BLaER1 treated with 17β-estradiol and CSF1 and Interleukin-3, amounts not matched to agents 10 nM and 100 nM (cell line): ENCODE data around the gene SLC25A33.
A peak's percentile ranks its signal among the peaks of the same experiment; 100 is the strongest.

Experiments used
- H3K27ac ChIP-seq, 11 experiments: shearing (Covaris generic); formaldehyde crosslinking; 2 replicates each; pipeline ENCODE4 v1.8.1; 2022
- H3K27me3 ChIP-seq, 11 experiments: shearing (Covaris generic); formaldehyde crosslinking; 2 replicates each; pipeline ENCODE4 v1.8.1; 2022
- H3K36me3 ChIP-seq, 11 experiments: shearing (Covaris generic); formaldehyde crosslinking; 2 replicates each; pipeline ENCODE4 v1.8.1; 2022
- H3K4me1 ChIP-seq, 10 experiments: shearing (Covaris generic); formaldehyde crosslinking; 2 replicates each; pipeline ENCODE4 v1.8.1; 2022
- H3K4me2 ChIP-seq, 11 experiments: shearing (Covaris generic); formaldehyde crosslinking; 2 replicates each; pipeline ENCODE4 v1.8.1; 2022
- H3K4me3 ChIP-seq, 10 experiments: shearing (Covaris generic); formaldehyde crosslinking; 2 replicates each; pipeline ENCODE4 v1.8.1; 2022
- H3K9ac ChIP-seq, 11 experiments: shearing (Covaris generic); formaldehyde crosslinking; 2 replicates each; pipeline ENCODE4 v1.8.1; 2022
- H3K9me3 ChIP-seq, 11 experiments: shearing (Covaris generic); formaldehyde crosslinking; replicated peaks in 1 of 11; 2 replicates each; pipeline ENCODE4 v1.8.1; 2022
- H4K20me1 ChIP-seq, 11 experiments: shearing (Covaris generic); formaldehyde crosslinking; 2 replicates each; pipeline ENCODE4 v1.8.1; 2022
- Cebpa-rat ChIP-seq, 11 experiments: shearing (Covaris generic); IDR thresholded peaks; 2 replicates each; pipeline ENCODE4 v1.8.1; 2022

The SLC25A33 gene

GRCh38 chr1:9586147-9586766, 47.0 kb downstream of the SLC25A33 start:
- Histone ChIP-seq H3K36me3 (peaks cover 0 to 42% (median 30%) of the 10 kb centered on the region in 11 experiments; a peak in 21 of 22 replicates), H3K4me3 (no peak overlapping the region), H3K4me1 (peaks cover 27 to 43% (median 33%) of the 10 kb centered on the region in 10 experiments), H3K27ac (0 out of 22 replicates have a peak overlapping the region, but pooled peaks of 1 of the 11 experiments have one; percentile 19), H3K9me3 (no peaks in the 10 kb centered on the region), H3K9ac (no peak overlapping the region), H3K27me3 (no peaks in the 10 kb centered on the region), H4K20me1 (peaks cover 14 to 37% (median 29%) of the 10 kb centered on the region in 11 experiments; a peak in 19 of 22 replicates), H3K4me2 (peak overlapping the region in 7 of 11 experiments; percentile 20 to 99 (median 31); a peak in 10 of 22 replicates)
- TF ChIP-seq Cebpa-rat (IDR thresholded peaks at IDR 0.05): no peak

DNA sequence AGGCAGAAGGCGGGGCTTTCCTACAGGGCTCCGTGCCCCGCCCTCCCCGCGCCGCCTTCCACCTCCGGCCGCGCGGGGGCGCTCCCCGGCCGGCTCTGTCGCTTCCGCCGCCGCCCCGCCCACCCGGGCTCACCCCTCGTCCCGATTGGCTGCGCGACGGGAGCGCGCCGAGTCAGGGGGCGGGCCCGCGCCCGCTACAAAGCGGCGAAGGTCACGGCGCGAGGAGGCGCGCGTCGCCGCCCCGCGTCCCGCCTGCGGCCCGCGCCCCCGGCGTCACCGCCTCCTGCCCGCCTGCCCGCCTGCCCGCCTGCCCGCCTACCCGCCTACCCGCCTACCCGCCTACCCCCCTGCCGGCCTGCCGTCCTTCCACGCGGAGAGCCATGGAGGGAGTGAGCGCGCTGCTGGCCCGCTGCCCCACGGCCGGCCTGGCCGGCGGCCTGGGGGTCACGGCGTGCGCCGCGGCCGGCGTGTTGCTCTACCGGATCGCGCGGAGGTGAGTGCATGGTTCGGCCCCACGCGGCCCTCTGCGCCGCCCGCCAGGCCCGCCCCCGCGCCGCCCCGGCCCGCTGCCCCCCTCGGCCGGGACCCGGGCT, 49.4 kb downstream of the SLC25A33 start, which contains the start of gene TMEM201:
TMEM201 (plus strand) TSS at position 361 of the 593 bp plus-strand sequence; CDS start at position 381, 20 bp downstream.
- Histone ChIP-seq H3K36me3 (peaks cover 0 to 18% (median 10%) of the 10 kb centered on the region in 11 experiments; a peak in 17 of 22 replicates), H3K27me3 (no peaks in the 10 kb centered on the region), H3K27ac (peak within 1 kb of the TSS in 10 of 11 experiments; percentile 47 to 86 (median 83); a peak in 20 of 22 replicates), H3K9me3 (no peaks in the 10 kb centered on the region), H4K20me1 (peaks cover 14 to 61% (median 50%) of the 10 kb centered on the region in 11 experiments; a peak in 19 of 22 replicates), H3K4me2 (peak within 1 kb of the TSS; percentile 96 to 100 (median 99)), H3K9ac (peak within 1 kb of the TSS; percentile 76 to 92 (median 88)), H3K4me3 (peak within 1 kb of the TSS; percentile 69 to 94 (median 86)), H3K4me1 (peaks cover 51 to 67% (median 56%) of the 10 kb centered on the region in 10 experiments)
- TF ChIP-seq Cebpa-rat (IDR thresholded peaks at IDR 0.05): no peak

DNA sequence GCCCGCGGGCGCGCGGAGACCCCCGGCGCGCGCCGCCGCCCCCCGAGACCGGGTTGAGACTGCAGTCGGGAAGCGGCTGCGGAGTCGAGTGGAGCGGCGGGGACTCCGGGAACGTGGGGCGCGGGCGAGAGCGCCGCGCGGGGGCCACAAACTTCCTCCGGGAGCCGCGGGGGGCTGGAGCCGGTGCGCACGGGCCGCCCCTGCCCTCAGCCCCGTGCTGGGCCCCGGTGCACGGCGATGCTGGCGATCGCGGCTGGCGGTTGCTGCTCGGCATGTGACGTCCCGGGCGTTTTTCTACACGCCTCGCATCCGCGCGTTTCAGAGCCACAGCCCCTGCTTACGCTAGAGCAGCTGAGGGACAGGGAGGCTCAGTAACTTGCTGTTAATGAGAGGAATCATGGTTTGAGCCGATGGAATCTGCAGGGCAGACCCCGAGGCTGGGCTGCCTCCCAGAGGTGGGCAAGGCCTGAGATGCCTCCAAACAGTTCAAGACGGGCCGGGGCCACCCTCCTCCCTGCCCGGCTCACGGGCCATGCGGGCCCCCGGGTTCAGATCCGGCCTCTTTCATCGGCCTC, 50.0 kb downstream of the SLC25A33 start:
- peak overlapping the region in 10 of 11 experiments; percentile 47 to 86 (median 83); a peak in 20 of 22 replicates for H3K27ac ChIP-seq
- peaks cover 57 to 73% (median 62%) of the 10 kb centered on the region in 10 experiments for H3K4me1 ChIP-seq
- H3K36me3 ChIP-seq: peaks cover 0 to 12% (median 6%) of the 10 kb centered on the region in 11 experiments; a peak in 17 of 22 replicates
- H3K9ac ChIP-seq: peak overlapping the region; percentile 76 to 92 (median 88)
- peak overlapping the region; percentile 95 to 100 (median 99) for H3K4me2 ChIP-seq
- no peaks in the 10 kb centered on the region for H3K9me3 ChIP-seq
- peaks cover 20 to 67% (median 56%) of the 10 kb centered on the region in 11 experiments; a peak in 20 of 22 replicates for H4K20me1 ChIP-seq
- no peaks in the 10 kb centered on the region for H3K27me3 ChIP-seq
- H3K4me3 ChIP-seq: peak overlapping the region; percentile 69 to 94 (median 86)
- TF ChIP-seq Cebpa-rat (IDR thresholded peaks at IDR 0.05): no peak

GRCh38 chr1:9589719-9590157, 50.5 kb downstream of the SLC25A33 start:
- peaks cover 0 to 7% (median under 1%) of the 10 kb centered on the region in 11 experiments; a peak in 15 of 22 replicates for H3K36me3 ChIP-seq
- peak overlapping the region; percentile 69 to 94 (median 86) for H3K4me3 ChIP-seq
- peaks cover 62 to 78% (median 67%) of the 10 kb centered on the region in 10 experiments for H3K4me1 ChIP-seq
- peak overlapping the region in 10 of 11 experiments; percentile 47 to 86 (median 83); a peak in 19 of 22 replicates for H3K27ac ChIP-seq
- H3K4me2 ChIP-seq: peak overlapping the region; percentile 95 to 100 (median 99)
- peak overlapping the region; percentile 76 to 92 (median 88) for H3K9ac ChIP-seq
- no peak for TF ChIP-seq Cebpa-rat (IDR thresholded peaks at IDR 0.05)
- H3K27me3 ChIP-seq: no peaks in the 10 kb centered on the region
- peaks cover 25 to 72% (median 57%) of the 10 kb centered on the region in 11 experiments; a peak in 21 of 22 replicates for H4K20me1 ChIP-seq
- no peaks in the 10 kb centered on the region for H3K9me3 ChIP-seq

DNA sequence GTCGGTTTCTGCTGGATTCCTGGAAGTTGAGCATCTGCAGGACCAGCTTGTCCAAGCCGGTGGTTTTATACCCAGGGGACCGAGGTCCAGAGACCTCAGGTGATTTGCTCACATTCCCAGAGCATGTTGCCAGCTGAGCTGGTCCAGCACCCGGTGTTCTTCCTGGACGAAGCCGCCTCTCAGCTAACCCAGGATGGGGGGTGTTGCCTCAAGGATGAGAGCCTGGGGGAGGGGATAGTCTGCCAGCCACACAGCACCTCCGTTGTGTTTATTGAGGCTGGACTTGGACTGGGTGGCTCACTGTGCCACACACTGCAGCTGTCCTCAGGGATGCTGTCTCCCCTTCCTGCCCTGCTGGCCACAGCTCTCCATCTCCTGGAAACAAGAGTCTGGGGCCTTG, 50.9 kb downstream of the SLC25A33 start:
- H3K9ac ChIP-seq: peak overlapping the region in 10 of 11 experiments; percentile 79 to 92 (median 88); a peak in 19 of 22 replicates

GRCh38 chr1:9590945-9591668, 51.8 kb downstream of the SLC25A33 start:
- H3K27me3 ChIP-seq: no peaks in the 10 kb centered on the region
- peaks cover 0 to 10% (median 1%) of the 10 kb centered on the region in 11 experiments; a peak in 5 of 22 replicates for H3K36me3 ChIP-seq
- H3K4me2 ChIP-seq: peak overlapping the region; percentile 95 to 100 (median 99)
- no peaks in the 10 kb centered on the region for H3K9me3 ChIP-seq
- peak overlapping the region in 10 of 11 experiments; percentile 8 to 88 (median 83); a peak in 19 of 22 replicates for H3K27ac ChIP-seq
- H3K9ac ChIP-seq: peak overlapping the region in 10 of 11 experiments; percentile 23 to 92 (median 88); a peak in 17 of 22 replicates
- H3K4me1 ChIP-seq: peaks cover 69 to 90% (median 80%) of the 10 kb centered on the region in 10 experiments
- peaks cover 32 to 81% (median 70%) of the 10 kb centered on the region in 11 experiments; a peak in 21 of 22 replicates for H4K20me1 ChIP-seq
- H3K4me3 ChIP-seq: peak overlapping the region in 9 of 10 experiments; percentile 3 to 94 (median 87); a peak in 15 of 20 replicates
- TF ChIP-seq Cebpa-rat (IDR thresholded peaks at IDR 0.05): no peak

More for the DNA sequence above, 50.9 kb downstream of the SLC25A33 start:
- H3K4me2 ChIP-seq: peak overlapping the region; percentile 95 to 100 (median 99)
- no peaks in the 10 kb centered on the region for H3K27me3 ChIP-seq
- no peak for TF ChIP-seq Cebpa-rat (IDR thresholded peaks at IDR 0.05)
- H3K27ac ChIP-seq: peak overlapping the region in 9 of 11 experiments; percentile 69 to 86 (median 83); a peak in 16 of 22 replicates
- H3K36me3 ChIP-seq: peaks cover 0 to 3% (median 0%) of the 10 kb centered on the region in 11 experiments; a peak in 5 of 22 replicates
- no peaks in the 10 kb centered on the region for H3K9me3 ChIP-seq
- H3K4me3 ChIP-seq: peak overlapping the region; percentile 69 to 94 (median 86); a peak in 19 of 20 replicates
- peaks cover 66 to 82% (median 72%) of the 10 kb centered on the region in 10 experiments for H3K4me1 ChIP-seq
- peaks cover 29 to 77% (median 61%) of the 10 kb centered on the region in 11 experiments; a peak in 21 of 22 replicates for H4K20me1 ChIP-seq

DNA sequence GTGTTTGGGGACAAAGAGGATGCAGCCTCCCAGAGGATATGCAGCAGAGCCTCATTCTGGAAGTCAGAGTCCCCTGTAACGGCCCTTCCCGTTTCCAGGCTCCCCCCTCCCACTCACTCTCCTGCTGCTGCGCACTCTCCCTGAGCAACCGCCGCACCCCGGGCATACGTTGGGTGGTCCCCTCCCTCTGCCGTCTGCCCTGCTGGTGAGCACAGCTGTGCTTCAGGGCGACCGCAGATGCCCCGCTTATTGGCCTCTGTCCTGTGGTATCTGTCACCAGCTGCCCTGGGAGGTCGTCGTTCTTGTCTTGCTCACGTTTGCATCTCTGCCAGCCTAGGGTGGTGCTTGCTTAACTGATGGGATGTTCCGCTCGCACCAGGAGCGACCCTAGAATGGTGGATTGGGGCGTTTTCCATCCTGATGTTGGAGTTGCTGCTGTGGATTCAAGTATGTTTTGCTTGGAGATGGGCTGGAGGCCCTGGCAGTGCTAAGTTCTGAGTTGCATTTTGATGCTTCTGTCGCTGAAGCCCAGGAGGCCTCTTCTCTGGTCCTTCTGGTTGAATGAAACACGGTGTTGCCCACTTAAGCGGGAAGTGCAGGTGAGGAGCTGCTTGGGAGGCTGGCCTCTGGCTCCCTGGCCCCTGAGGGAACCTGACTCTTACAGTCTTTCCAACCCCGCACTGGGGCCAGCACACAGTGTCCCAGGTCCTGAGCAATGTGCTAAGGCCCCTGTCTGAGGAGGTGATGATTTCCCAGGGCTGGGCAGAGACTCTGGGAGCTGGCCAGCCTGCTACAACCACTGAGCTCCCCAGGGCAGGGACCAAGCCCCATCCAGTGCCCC, 52.6 kb downstream of the SLC25A33 start:
- H3K9me3 ChIP-seq: no peaks in the 10 kb centered on the region
- peak overlapping the region; percentile 95 to 100 (median 99) for H3K4me2 ChIP-seq
- peaks cover 3 to 18% (median 9%) of the 10 kb centered on the region in 11 experiments; a peak in 20 of 22 replicates for H3K36me3 ChIP-seq
- no peaks in the 10 kb centered on the region for H3K27me3 ChIP-seq
- peak overlapping the region in 10 of 11 experiments; percentile 13 to 88 (median 83); a peak in 18 of 22 replicates for H3K27ac ChIP-seq
- peaks cover 64 to 90% (median 81%) of the 10 kb centered on the region in 10 experiments for H3K4me1 ChIP-seq
- H3K9ac ChIP-seq: peak overlapping the region; percentile 23 to 92 (median 88); a peak in 19 of 22 replicates
- peaks cover 32 to 81% (median 77%) of the 10 kb centered on the region in 11 experiments; a peak in 21 of 22 replicates for H4K20me1 ChIP-seq
- peak overlapping the region in 9 of 10 experiments; percentile 3 to 94 (median 87); a peak in 16 of 20 replicates for H3K4me3 ChIP-seq
- peak in 1 of 11 experiments; percentile 34; a peak in 1 of 22 replicates for TF ChIP-seq Cebpa-rat (IDR thresholded peaks at IDR 0.05)
